Left lung (tissue), 10 donors: ENCODE data around the gene PCBD2. TPM values are rescaled to one million over a fixed set of nuclear protein-coding genes. Genes with fewer than 3 reads are reported as not detected.
"Not testable (repeated sequence)": the region's sequence is repeated elsewhere in the genome, so short reads cannot be mapped to it uniquely, and the experiment has no call there.

Source experiments
- ATAC-seq: fragments of 200-7000 bp; cut with Tn5 transposase; one replicate; pipeline ENCODE4 v1.9.1; 2020; ENCODE audit warnings: moderate library complexity
- DNase-seq, 4 donors: peaks; one replicate each; pipeline ENCODE4 v3.0.0-alpha.2; 2013 to 2020
- H3K27ac ChIP-seq, 2 donors: fragments of 200-600 bp; sonication (generic) in 1 of 2; one replicate each; pipeline versions ENCODE4 v1.5.0 to v1.8.0; 2020 to 2021
- H3K27me3 ChIP-seq, 2 donors: fragments of 200-600 bp; sonication (generic) in 1 of 2; one replicate each; pipeline versions ENCODE4 v1.5.0 to v1.8.0; 2020 to 2021
- H3K36me3 ChIP-seq, 2 donors: fragments of 200-600 bp; sonication (generic) in 1 of 2; one replicate each; pipeline versions ENCODE4 v1.5.0 to v1.8.0; 2020 to 2021
- H3K4me1 ChIP-seq, 2 donors: fragments of 200-600 bp; one replicate each; pipeline ENCODE4 v1.8.0; 2021
- H3K4me3 ChIP-seq, 2 donors: fragments of 200-600 bp; sonication (generic) in 1 of 2; one replicate each; pipeline versions ENCODE4 v1.5.0 to v1.8.0; 2020 to 2021; ENCODE audit warnings: mild to moderate bottlenecking in 1 of 2
- H3K9me3 ChIP-seq, 2 donors: fragments of 200-600 bp; sonication (generic) in 1 of 2; one replicate each; pipeline versions ENCODE4 v1.5.0 to v1.8.0; 2020 to 2021
- intact Hi-C, 2 donors: fragments of 100-400 bp; cut with DNase I; formaldehyde crosslinking; loops; one replicate each; pipeline versions ENCODE4 v1.11.2 to v1.14.2; 2022
- polyA plus RNA-seq, 6 donors: library from polyadenylated mRNA; unstranded; fragments of 120-200 nt; gene quantifications; one replicate each; pipeline ENCODE4 v1.2.1, GENCODE V29; 2013; ENCODE audit not compliant: insufficient read length in 6 of 6
- total RNA-seq, 2 donors: library from RNA; stranded (reverse); fragmentation: NEBNext Ultra II Directional; extraction: Animal tissue kit (Norgen Biotek cat#: 25700); gene quantifications; one replicate each; pipeline ENCODE4 v1.2.1, GENCODE V29; 2021
- TF ChIP-seq, protein P1 (sequence below), 2 donors: fragments of 200-600 bp; sonication (generic) in 1 of 2; IDR thresholded peaks; one replicate each; pipeline versions ENCODE4 v1.5.0 to v1.8.0; 2021; ENCODE audit warnings: antibody characterized with exemption in 2 of 2
- donor health status: DM: no; HTN: yes; CAD: no.
- donor health status: DM: no; HTN: no; CAD: no.

PCBD2 gene
- total and polyA plus RNA-seq, 8 donors: 9.8 to 17.7 (median 13.5) TPM

DNA sequence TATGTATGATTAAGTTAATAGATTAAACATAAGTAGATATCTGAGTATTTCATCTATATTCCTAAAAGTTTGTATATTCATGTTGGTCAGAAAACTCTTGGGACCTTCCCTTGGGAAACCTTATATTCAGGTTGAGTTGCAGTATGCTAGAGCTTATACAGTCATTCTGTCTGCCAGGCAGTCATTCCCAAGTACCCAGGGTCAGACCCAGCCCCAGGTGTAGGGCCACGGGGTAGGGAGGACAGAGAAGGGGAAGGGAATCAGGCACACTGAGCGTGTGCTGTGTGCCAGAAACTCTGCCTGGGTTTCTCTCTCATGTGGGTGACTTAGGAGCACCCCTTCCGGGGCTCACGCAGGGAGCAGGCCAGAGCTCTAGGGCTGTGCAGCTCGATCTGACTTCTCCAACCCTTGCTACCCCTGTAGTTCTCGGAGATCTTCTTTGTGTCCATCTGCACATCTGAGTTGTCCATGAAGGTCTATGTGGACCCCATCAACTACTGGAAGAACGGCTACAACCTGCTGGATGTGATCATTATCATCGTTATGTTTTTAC is 91.0 kb downstream of the PCBD2 start:
- no peaks in the 10 kb centered on the region for H3K27me3 ChIP-seq
- DNase-seq (no peak), ATAC-seq (no peak)
- H3K9me3 ChIP-seq: no peaks in the 10 kb centered on the region
- H3K4me3 ChIP-seq: no peak overlapping the region
- no peaks in the 10 kb centered on the region for H3K36me3 ChIP-seq
- intact Hi-C loops: no loop called here
- H3K4me1 ChIP-seq: no peaks in the 10 kb centered on the region
- no peak overlapping the region for H3K27ac ChIP-seq
- TF ChIP-seq, protein P1, sequence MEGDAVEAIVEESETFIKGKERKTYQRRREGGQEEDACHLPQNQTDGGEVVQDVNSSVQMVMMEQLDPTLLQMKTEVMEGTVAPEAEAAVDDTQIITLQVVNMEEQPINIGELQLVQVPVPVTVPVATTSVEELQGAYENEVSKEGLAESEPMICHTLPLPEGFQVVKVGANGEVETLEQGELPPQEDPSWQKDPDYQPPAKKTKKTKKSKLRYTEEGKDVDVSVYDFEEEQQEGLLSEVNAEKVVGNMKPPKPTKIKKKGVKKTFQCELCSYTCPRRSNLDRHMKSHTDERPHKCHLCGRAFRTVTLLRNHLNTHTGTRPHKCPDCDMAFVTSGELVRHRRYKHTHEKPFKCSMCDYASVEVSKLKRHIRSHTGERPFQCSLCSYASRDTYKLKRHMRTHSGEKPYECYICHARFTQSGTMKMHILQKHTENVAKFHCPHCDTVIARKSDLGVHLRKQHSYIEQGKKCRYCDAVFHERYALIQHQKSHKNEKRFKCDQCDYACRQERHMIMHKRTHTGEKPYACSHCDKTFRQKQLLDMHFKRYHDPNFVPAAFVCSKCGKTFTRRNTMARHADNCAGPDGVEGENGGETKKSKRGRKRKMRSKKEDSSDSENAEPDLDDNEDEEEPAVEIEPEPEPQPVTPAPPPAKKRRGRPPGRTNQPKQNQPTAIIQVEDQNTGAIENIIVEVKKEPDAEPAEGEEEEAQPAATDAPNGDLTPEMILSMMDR (IDR thresholded peaks at IDR 0.05): no peak

GRCh38 chr5:134997015-134997414 is 92.1 kb downstream of the PCBD2 start:
- Histone ChIP-seq H3K4me1 (no peaks in the 10 kb centered on the region), H3K9me3 (no peaks in the 10 kb centered on the region), H3K4me3 (no peak overlapping the region), H3K27ac (no peak overlapping the region), H3K36me3 (no peaks in the 10 kb centered on the region), H3K27me3 (no peaks in the 10 kb centered on the region)
- DNase-seq (no peak), ATAC-seq (no peak)
- intact Hi-C loops: no loop called here
- TF ChIP-seq, protein P1 (IDR thresholded peaks at IDR 0.05): no peak

GRCh38 chr5:134998068-134998467 is 93.1 kb downstream of the PCBD2 start:
- H3K4me1 ChIP-seq, H3K27me3 ChIP-seq, intact Hi-C loops, H3K36me3 ChIP-seq, H3K4me3 ChIP-seq, ATAC-seq, DNase-seq, H3K27ac ChIP-seq, H3K9me3 ChIP-seq: not testable (repeated sequence)

- Histone ChIP-seq H3K27me3 (no peaks in the 10 kb centered on the region), H3K27ac (no peak overlapping the region), H3K9me3 (no peaks in the 10 kb centered on the region), H3K4me3 (no peak overlapping the region), H3K4me1 (no peaks in the 10 kb centered on the region), H3K36me3 (no peaks in the 10 kb centered on the region)
- TF ChIP-seq, protein P1 (IDR thresholded peaks at IDR 0.05): no peak
- DNase-seq (no peak), ATAC-seq (no peak)
- intact Hi-C loops: no loop called here
Observed at GRCh38 chr5:135004376-135004775, 99.4 kb downstream of the PCBD2 start.

- Histone ChIP-seq H3K9me3 (no peaks in the 10 kb centered on the region), H3K27me3 (no peaks in the 10 kb centered on the region), H3K4me3 (no peak overlapping the region), H3K4me1 (no peaks in the 10 kb centered on the region), H3K36me3 (no peaks in the 10 kb centered on the region), H3K27ac (no peak overlapping the region)
- TF ChIP-seq, protein P1 (IDR thresholded peaks at IDR 0.05): no peak
- intact Hi-C loops: no loop called here
- no peak for ATAC-seq
- no peak for DNase-seq
Observed at GRCh38 chr5:135005076-135005475, 100.1 kb downstream of the PCBD2 start.

- no peak overlapping the region for H3K4me3 ChIP-seq
- no peaks in the 10 kb centered on the region for H3K36me3 ChIP-seq
- DNase-seq: peak in 1 of 4 donors; percentile 37
- intact Hi-C loops: no loop called here
- H3K4me1 ChIP-seq: no peaks in the 10 kb centered on the region
- no peaks in the 10 kb centered on the region for H3K9me3 ChIP-seq
- H3K27ac ChIP-seq: no peak overlapping the region
- ATAC-seq: no peak
- TF ChIP-seq, protein P1 (IDR thresholded peaks at IDR 0.05): no peak
- no peaks in the 10 kb centered on the region for H3K27me3 ChIP-seq
Observed at GRCh38 chr5:135007305-135007704, 102.4 kb downstream of the PCBD2 start.
